ENCODE results near the gene NLGN1. TPM values are rescaled to one million over a fixed set of nuclear protein-coding genes. Genes with fewer than 3 reads are reported as not detected.

NLGN1 gene
- total and polyA plus RNA-seq, 2 of the 8 experiments (the other 6 are each of a cell fraction or from before 2014, with no cell fraction given) = 7.8 to 14.8 TPM

DNA sequence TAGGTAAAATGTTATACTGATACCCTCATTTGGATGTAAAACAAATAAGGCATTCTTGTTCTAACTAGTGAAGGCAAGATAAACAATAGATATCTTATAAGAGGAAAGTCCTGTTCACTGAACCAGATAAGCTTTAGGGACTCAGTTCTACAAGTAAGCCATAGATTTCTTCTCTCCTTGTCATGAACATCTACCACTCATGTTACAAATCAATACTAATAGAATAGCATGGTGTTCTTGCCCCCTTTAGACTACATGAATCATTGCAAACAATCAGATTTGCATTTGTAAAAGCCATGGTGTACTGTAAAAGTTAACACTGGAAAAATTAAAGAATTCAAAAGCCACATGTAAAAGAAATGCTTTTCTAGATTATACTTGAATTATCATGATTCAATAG, 500.1 kb downstream of the NLGN1 start:
- Histone ChIP-seq H3K27ac (ENCODE audit: low read depth, low read length) (no peak overlapping the region), H4K20me1 (replicated peaks in 1 of 2; ENCODE audit: control insufficient read depth in 1 of 2, insufficient read depth in 2 of 2, low read length in 2 of 2) (no peaks in the 10 kb centered on the region), H3K79me2 (ENCODE audit: control insufficient read depth in 1 of 2, insufficient read depth in 2 of 2, low read length in 2 of 2) (no peaks in the 10 kb centered on the region), H3K4ac (replicated peaks; ENCODE audit: insufficient read length, low read depth, low read length) (no peak overlapping the region), H2BK20ac (ENCODE audit: low read length) (no peak overlapping the region), H2AK5ac (ENCODE audit: low read depth, low read length) (no peak overlapping the region), H3K4me1 (replicated peaks in 1 of 4; ENCODE audit: control insufficient read depth in 3 of 4, insufficient read depth in 4 of 4, low read length in 3 of 4) (peaks cover 0 to 3% (median 1%) of the 10 kb centered on the region in 4 experiments; a peak in 2 of 7 replicates), H3K36me3 (ENCODE audit: control insufficient read depth in 2 of 4, insufficient read depth in 4 of 4, low read length in 3 of 4) (no peaks in the 10 kb centered on the region), H3K9me3 (ENCODE audit: insufficient read depth in 2 of 2, low read depth in 1 of 2, low read length in 1 of 2) (no peaks in the 10 kb centered on the region), H2AFZ (ENCODE audit: low read length) (no peak overlapping the region), H2BK5ac (ENCODE audit: low read depth, low read length) (no peak overlapping the region), H4K91ac (replicated peaks; ENCODE audit: insufficient read length, low read length) (no peak overlapping the region), H3K9ac (replicated peaks in 1 of 4; ENCODE audit: extremely low read depth in 1 of 4, low read depth in 3 of 4, low read length in 3 of 4) (no peak overlapping the region), H3K79me1 (ENCODE audit: low read depth, low read length) (no peaks in the 10 kb centered on the region), H3K27me3 (replicated peaks in 1 of 4; ENCODE audit: control insufficient read depth in 3 of 4, extremely low read depth in 1 of 4, insufficient read depth in 3 of 4, low read length in 3 of 4) (no peaks in the 10 kb centered on the region), H2BK12ac (ENCODE audit: low read depth, low read length) (no peak overlapping the region), H2BK15ac (ENCODE audit: low read length) (no peak overlapping the region), H3K18ac (ENCODE audit: extremely low read depth, low read length) (no peak overlapping the region), H3K56ac (replicated peaks; ENCODE audit: insufficient read length, low read depth, low read length) (no peak overlapping the region), H4K5ac (ENCODE audit: insufficient read length, low read depth, low read length) (no peak overlapping the region), H4K8ac (ENCODE audit: extremely low read depth, insufficient read depth, low read length) (no peak overlapping the region), H2BK120ac (replicated peaks; ENCODE audit: low read depth, low read length) (no peak overlapping the region), H3K23me2 (ENCODE audit: low read depth, low read length) (no peaks in the 10 kb centered on the region), H3K23ac (ENCODE audit: insufficient read length) (no peak overlapping the region), H3K14ac (ENCODE audit: insufficient read length) (no peak overlapping the region), H3K4me2 (ENCODE audit: insufficient read depth in 1 of 2, low read depth in 2 of 2, low read length in 2 of 2) (no peak overlapping the region), H3K4me3 (ENCODE audit: extremely low read depth in 1 of 4, insufficient read depth in 2 of 4, low read depth in 3 of 4, low read length in 4 of 4) (no peak overlapping the region)
- FAIRE-seq = no peak
- CTCF ChIA-PET (ENCODE audit: partially characterized antibody) = interaction anchor here (1.2 kb wide), 1 partner anchor 15 kb away, joined by 4 read pairs; no protein-coding TSS in a partner anchor
- DNase-seq (ENCODE audit: low read depth in 1 of 2, low spot score in 2 of 2) = no peak
- POLR2A ChIA-PET (ENCODE audit: partially characterized antibody) = no interaction called here
- no peak for TF ChIP-seq SUZ12 (IDR thresholded peaks at IDR 0.05; ENCODE audit: low read length)
